Measurements from ENCODE around the gene ZCCHC7.

DNA sequence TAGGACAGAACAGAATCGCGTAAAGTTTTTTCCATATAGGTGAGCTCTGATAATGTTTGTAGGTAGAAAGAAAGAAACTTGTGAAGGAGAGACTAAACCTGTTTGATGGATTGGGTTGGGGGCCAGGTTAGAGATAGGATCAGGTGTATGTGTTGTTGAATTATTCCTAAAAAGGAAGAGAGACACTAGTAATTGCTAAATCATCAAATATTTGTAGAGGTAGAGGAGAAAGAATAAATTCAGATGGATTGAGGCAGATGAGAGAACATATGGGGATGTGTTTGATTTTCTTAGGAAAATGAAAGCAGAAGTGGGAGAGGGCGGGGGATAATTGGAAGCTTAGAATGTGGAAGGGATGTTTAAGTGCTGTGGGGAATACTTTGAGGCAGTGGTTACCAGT lies 7.7 kb downstream of the ZCCHC7 start:
- TF ChIP-seq, protein P1, sequence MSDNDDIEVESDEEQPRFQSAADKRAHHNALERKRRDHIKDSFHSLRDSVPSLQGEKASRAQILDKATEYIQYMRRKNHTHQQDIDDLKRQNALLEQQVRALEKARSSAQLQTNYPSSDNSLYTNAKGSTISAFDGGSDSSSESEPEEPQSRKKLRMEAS (IDR thresholded peaks at IDR 0.05), result no peak
- no peak for TF ChIP-seq CTCF (IDR thresholded peaks at IDR 0.05; ENCODE audit: low read depth, low read length, missing input control)
- TF ChIP-seq RAD21 (IDR thresholded peaks at IDR 0.05), result no peak
- no peak for TF ChIP-seq YY1 (IDR thresholded peaks at IDR 0.05)
- TF ChIP-seq REST (IDR thresholded peaks at IDR 0.05), result no peak
- no peak for TF ChIP-seq JUND (IDR thresholded peaks at IDR 0.05)
- no peak for TF ChIP-seq HNF4A (conservative IDR thresholded peaks at IDR 0.05)
